HEK293 (cell line): ENCODE measurements around the gene KIRREL3.

ENCODE experiments used
- PRDM1 ChIP-seq: fragments of 450-650 bp; formaldehyde crosslinking; IDR thresholded peaks from 2 replicates; pipeline ENCODE4; 2016; ENCODE audit warnings: missing biosample characterization, missing genetic modification characterization
- SP2 ChIP-seq: fragments of 450-650 bp; formaldehyde crosslinking; IDR thresholded peaks from 2 replicates; pipeline ENCODE4 v1.5.1; 2016; ENCODE audit warnings: missing biosample characterization, missing genetic modification characterization
- ZNF132 ChIP-seq: fragments of 450-650 bp; formaldehyde crosslinking; IDR thresholded peaks from 2 replicates; pipeline ENCODE4 v1.5.1; 2017; ENCODE audit warnings: missing biosample characterization, missing genetic modification characterization, borderline replicate concordance
- ZNF302 ChIP-seq: fragments of 450-650 bp; formaldehyde crosslinking; IDR thresholded peaks from 2 replicates; pipeline ENCODE4 v1.5.1; 2016; ENCODE audit warnings: missing biosample characterization, missing genetic modification characterization, low read depth
- ZNF426 ChIP-seq: fragments of 450-650 bp; formaldehyde crosslinking; IDR thresholded peaks from 2 replicates; pipeline ENCODE4 v1.5.1; 2017; ENCODE audit warnings: missing biosample characterization, missing genetic modification characterization, mild to moderate bottlenecking, inconsistent platforms, moderate library complexity
- ZNF530 ChIP-seq: fragments of 450-650 bp; formaldehyde crosslinking; IDR thresholded peaks from 2 replicates; pipeline ENCODE4 v1.5.1; 2016; ENCODE audit warnings: low read depth, missing biosample characterization, missing genetic modification characterization
- TF ChIP-seq, protein P1 (sequence below): fragments of 450-650 bp; formaldehyde crosslinking; IDR thresholded peaks from 2 replicates; pipeline ENCODE4 v1.5.1; 2016; ENCODE audit warnings: missing biosample characterization, missing genetic modification characterization, low read depth
- TF ChIP-seq, protein P2 (sequence below): fragments of 450-650 bp; formaldehyde crosslinking; IDR thresholded peaks from 2 replicates; pipeline ENCODE4 v1.5.1; 2016; ENCODE audit warnings: missing biosample characterization, missing genetic modification characterization, borderline replicate concordance

DNA sequence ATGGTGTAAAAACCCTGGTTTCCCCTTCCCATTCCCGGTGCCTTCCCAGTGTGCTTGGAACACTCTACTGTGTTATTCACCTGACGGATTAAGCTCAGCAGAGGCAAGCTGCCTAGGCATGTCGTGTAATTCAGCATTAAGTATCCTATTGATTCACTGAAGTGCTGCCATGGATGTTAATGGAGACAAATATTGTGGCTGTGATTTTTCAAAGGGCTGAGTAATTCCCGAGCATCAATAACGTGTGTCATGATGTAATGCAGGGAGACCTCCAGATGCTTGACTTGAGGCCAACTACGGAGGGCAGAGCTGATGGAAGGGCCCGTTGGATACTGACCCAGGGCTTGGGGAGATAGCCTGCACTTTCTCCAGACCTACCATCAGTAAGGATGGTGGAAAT, 376.1 kb downstream of the KIRREL3 start:
- TF ChIP-seq ZNF530, result no peak
- no peak for TF ChIP-seq SP2 (tag by site-specific recombination)
- no peak for TF ChIP-seq ZNF302 (tag by site-specific recombination)
- no peak for TF ChIP-seq ZNF426 (tag by site-specific recombination)
- TF ChIP-seq ZNF132 (tag by site-specific recombination), result no peak
- TF ChIP-seq, protein P1, sequence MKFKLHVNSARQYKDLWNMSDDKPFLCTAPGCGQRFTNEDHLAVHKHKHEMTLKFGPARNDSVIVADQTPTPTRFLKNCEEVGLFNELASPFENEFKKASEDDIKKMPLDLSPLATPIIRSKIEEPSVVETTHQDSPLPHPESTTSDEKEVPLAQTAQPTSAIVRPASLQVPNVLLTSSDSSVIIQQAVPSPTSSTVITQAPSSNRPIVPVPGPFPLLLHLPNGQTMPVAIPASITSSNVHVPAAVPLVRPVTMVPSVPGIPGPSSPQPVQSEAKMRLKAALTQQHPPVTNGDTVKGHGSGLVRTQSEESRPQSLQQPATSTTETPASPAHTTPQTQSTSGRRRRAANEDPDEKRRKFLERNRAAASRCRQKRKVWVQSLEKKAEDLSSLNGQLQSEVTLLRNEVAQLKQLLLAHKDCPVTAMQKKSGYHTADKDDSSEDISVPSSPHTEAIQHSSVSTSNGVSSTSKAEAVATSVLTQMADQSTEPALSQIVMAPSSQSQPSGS, result no peak
- TF ChIP-seq PRDM1 (tag by site-specific recombination), result no peak
- TF ChIP-seq, protein P2, sequence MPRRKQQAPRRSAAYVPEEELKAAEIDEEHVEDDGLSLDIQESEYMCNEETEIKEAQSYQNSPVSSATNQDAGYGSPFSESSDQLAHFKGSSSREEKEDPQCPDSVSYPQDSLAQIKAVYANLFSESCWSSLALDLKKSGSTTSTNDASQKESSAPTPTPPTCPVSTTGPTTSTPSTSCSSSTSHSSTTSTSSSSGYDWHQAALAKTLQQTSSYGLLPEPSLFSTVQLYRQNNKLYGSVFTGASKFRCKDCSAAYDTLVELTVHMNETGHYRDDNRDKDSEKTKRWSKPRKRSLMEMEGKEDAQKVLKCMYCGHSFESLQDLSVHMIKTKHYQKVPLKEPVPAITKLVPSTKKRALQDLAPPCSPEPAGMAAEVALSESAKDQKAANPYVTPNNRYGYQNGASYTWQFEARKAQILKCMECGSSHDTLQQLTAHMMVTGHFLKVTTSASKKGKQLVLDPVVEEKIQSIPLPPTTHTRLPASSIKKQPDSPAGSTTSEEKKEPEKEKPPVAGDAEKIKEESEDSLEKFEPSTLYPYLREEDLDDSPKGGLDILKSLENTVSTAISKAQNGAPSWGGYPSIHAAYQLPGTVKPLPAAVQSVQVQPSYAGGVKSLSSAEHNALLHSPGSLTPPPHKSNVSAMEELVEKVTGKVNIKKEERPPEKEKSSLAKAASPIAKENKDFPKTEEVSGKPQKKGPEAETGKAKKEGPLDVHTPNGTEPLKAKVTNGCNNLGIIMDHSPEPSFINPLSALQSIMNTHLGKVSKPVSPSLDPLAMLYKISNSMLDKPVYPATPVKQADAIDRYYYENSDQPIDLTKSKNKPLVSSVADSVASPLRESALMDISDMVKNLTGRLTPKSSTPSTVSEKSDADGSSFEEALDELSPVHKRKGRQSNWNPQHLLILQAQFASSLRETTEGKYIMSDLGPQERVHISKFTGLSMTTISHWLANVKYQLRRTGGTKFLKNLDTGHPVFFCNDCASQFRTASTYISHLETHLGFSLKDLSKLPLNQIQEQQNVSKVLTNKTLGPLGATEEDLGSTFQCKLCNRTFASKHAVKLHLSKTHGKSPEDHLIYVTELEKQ (tag by site-specific recombination), result no peak
